ENCODE data around the gene LMO7. TPM values are rescaled to one million over a fixed set of nuclear protein-coding genes. Genes with fewer than 3 reads are reported as not detected.
A peak's percentile ranks its signal among the peaks of the same experiment; 100 is the strongest.

LMO7 gene
- total RNA-seq, 1 experiment from 2014 or later = 102 TPM

DNA sequence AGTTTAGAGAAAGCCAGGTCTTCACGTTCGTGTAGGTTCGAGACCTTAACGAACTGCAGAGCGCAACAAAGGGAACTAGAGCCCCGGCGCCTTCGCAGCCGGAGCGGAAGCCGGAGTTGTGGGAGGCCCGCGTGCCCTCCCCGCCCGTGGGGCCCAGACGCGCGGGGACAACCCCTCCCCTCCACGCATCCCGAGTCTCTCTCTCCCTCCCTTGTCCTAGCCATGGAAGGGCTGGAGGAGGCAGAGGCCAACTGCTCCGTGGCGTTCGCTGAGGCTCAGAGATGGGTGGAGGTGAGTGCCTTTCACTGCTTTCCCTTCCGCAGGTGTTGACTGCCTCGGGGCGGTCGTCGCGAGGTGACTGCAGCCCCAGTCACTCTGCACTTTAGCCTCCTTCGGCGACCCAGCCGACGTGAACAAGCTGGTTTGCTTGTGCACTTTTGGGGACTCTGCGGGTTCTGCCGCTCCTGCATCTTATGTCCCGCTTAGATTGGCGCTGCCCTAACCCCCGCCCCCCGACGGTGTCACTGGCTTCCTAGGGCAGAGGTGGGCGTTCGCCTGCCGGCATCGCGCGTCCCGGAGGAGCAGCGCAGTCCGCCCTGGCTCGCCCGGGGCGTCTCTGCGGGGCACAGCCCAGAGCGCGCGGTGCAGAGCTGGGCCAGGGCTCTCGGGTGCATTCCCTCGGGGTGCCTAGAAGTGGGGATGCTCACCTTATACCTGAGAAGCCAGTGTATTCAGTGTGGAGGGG is 478 bp downstream of the LMO7 start:
- H3K27me3 ChIP-seq = no peaks in the 10 kb centered on the region
- no peaks in the 10 kb centered on the region for H3K9me3 ChIP-seq (replicated peaks)
- H3K36me3 ChIP-seq = no peaks in the 10 kb centered on the region
- no peaks in the 10 kb centered on the region for H3K4me1 ChIP-seq
- no peak overlapping the region for H3K27ac ChIP-seq
- peak overlapping the region; percentile 56 for H3K4me3 ChIP-seq
- peak; percentile 19 to 34 for DNase-seq

- H3K9me3 ChIP-seq (replicated peaks) = no peaks in the 10 kb centered on the region
- no peaks in the 10 kb centered on the region for H3K4me1 ChIP-seq
- peak in 1 of 2 experiments; percentile 35 for DNase-seq
- H3K36me3 ChIP-seq = no peaks in the 10 kb centered on the region
- H3K27me3 ChIP-seq = no peaks in the 10 kb centered on the region
- H3K4me3 ChIP-seq = peak overlapping the region; percentile 56
- H3K27ac ChIP-seq = peak overlapping the region; percentile 26
These were observed 1.1 kb downstream of the LMO7 start for GRCh38 chr13:75637181-75637750.

DNA sequence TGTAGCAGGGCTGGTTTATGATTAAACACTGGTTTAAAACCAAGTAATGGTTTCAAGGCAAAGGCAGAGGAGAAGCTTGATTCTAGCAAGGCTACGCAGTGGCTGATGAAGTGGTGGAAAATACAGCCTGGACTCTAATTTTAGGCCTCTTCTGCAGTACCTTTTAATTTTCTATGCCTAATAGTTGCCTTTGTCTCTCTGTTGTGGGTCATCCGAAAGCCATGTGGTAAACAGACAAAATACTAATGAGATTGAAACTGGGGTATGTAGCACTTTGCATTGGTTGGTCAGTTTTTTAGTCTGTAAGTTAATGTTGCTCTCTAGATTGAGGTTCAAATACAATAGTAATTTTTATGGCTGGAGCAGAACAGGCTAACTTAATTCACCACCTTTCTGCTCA is 3.3 kb downstream of the LMO7 start:
- no peaks in the 10 kb centered on the region for H3K9me3 ChIP-seq (replicated peaks)
- H3K36me3 ChIP-seq = no peaks in the 10 kb centered on the region
- H3K27ac ChIP-seq = no peak overlapping the region
- no peak overlapping the region for H3K4me3 ChIP-seq
- H3K4me1 ChIP-seq = no peaks in the 10 kb centered on the region
- DNase-seq = no peak
- H3K27me3 ChIP-seq = no peaks in the 10 kb centered on the region

DNA sequence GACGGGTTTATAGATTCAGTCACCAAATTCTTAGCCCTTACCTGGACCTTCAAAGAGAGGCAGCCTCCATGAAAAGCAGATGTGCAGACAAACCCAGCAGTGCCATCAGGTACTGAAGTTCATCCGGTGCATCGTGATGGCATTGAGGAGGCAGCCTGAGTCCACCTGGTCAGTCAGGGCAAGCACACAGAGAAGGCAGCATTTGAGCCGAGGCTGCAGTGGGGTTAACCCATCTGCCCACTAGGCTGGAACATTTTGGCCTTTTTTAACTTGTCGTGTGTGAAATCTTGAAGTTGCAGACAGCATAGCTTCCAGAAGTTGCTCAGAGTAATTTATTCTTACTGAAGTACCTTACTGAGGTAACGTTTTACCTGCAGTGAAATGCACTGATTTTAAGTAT is 4.9 kb downstream of the LMO7 start:
- H3K27me3 ChIP-seq = no peaks in the 10 kb centered on the region
- no peaks in the 10 kb centered on the region for H3K36me3 ChIP-seq
- no peak for DNase-seq
- H3K9me3 ChIP-seq (replicated peaks) = no peaks in the 10 kb centered on the region
- no peak overlapping the region for H3K4me3 ChIP-seq
- H3K4me1 ChIP-seq = no peaks in the 10 kb centered on the region
- no peak overlapping the region for H3K27ac ChIP-seq

DNA sequence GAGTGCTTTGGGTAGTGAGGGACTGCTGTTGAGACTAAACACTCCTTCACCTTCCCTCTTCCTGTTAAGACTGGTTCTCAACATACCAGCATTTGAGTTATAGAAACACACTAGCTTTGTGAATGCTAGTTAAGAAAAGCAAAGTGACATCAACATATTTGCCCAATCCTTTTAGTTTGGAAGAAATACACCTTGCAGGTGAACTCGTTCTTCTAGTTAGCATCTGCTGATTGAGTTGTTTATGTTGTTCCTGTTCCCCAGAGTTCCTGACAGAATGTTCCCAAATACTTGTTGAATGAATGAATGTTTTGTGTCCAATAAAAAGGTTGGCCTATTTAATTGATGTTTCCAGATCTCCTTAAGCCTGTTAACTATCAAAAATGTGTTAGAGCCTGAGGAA is 7.1 kb downstream of the LMO7 start:
- Histone ChIP-seq H3K9me3 (replicated peaks) (no peaks in the 10 kb centered on the region), H3K36me3 (no peaks in the 10 kb centered on the region), H3K27me3 (no peaks in the 10 kb centered on the region), H3K4me3 (no peak overlapping the region), H3K4me1 (no peaks in the 10 kb centered on the region), H3K27ac (no peak overlapping the region)
- DNase-seq = no peak

DNA sequence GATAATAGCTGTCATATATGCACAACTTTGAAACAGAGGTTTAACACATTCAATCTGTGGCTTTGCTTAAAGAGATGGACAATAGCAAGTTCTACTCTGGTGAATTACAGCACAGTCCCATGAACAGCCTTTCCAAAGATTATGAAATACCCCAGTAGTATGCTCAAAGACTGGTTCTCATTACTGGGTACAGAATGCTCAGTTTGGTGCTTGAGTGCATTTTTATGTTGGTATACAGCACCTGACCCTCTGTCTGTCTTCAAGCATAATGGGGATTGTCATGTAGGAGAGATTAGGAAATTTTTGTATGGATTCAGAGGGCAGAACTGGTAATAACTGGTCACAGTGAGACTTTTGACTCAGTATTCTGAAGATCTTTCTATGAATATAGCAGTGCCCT is 7.6 kb downstream of the LMO7 start:
- DNase-seq = no peak
- no peak overlapping the region for H3K27ac ChIP-seq
- no peaks in the 10 kb centered on the region for H3K36me3 ChIP-seq
- H3K4me1 ChIP-seq = no peaks in the 10 kb centered on the region
- no peaks in the 10 kb centered on the region for H3K9me3 ChIP-seq (replicated peaks)
- no peaks in the 10 kb centered on the region for H3K27me3 ChIP-seq
- no peak overlapping the region for H3K4me3 ChIP-seq

DNA sequence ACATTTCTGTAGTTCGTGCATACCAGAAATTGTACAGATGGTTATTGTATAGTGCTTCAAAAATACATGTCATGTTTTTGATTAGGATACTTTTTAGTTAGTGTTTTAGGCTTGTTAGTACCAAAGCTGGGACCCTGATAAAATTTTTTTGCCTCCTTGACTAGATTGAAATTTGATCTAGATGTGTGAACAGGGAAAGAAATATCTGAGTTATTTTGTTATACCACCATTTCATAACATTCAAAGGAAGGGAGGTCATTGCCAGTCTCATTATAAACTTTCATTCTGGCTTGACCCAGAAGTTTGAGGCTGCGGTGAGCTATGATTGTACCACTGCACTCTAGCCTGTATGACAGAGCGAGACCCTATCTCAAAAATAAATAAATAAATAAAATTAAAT is 9.0 kb downstream of the LMO7 start:
- H3K27ac ChIP-seq = no peak overlapping the region

GRCh38 chr13:75647126-75647784 is 11.1 kb downstream of the LMO7 start:
- Histone ChIP-seq H3K4me1 (no peaks in the 10 kb centered on the region), H3K27me3 (no peaks in the 10 kb centered on the region), H3K9me3 (replicated peaks) (no peaks in the 10 kb centered on the region), H3K4me3 (no peak overlapping the region), H3K27ac (no peak overlapping the region), H3K36me3 (no peaks in the 10 kb centered on the region)
- DNase-seq = no peak

More for the DNA sequence above, 9.0 kb downstream of the LMO7 start:
- Histone ChIP-seq H3K4me3 (no peak overlapping the region), H3K9me3 (replicated peaks) (no peaks in the 10 kb centered on the region), H3K27me3 (no peaks in the 10 kb centered on the region), H3K4me1 (no peaks in the 10 kb centered on the region), H3K36me3 (no peaks in the 10 kb centered on the region)
- DNase-seq = no peak

DNA sequence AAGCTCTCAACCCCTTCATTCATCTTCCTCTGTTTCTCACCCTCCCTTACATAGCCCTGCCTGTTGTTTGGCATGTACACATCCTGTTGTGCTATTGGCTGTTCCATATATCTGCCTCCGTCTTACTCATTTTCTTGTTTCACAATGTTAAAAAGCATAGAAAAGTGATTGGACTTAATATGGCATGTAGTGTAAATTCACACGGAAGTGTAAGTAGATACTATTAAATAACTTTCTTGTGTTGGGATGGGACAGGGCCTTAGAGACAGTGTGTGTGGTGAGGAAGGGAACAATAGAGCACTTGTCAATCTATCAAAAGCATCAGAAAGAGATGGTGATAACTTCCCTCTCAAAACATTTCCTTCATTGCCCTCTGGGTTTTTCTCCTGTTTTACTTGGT is 12.3 kb downstream of the LMO7 start:
- Histone ChIP-seq H3K27me3 (no peaks in the 10 kb centered on the region), H3K9me3 (replicated peaks) (no peaks in the 10 kb centered on the region), H3K27ac (no peak overlapping the region), H3K4me3 (no peak overlapping the region), H3K36me3 (no peaks in the 10 kb centered on the region), H3K4me1 (no peaks in the 10 kb centered on the region)
- no peak for DNase-seq

GRCh38 chr13:75651013-75651412 is 14.9 kb downstream of the LMO7 start:
- no peak overlapping the region for H3K4me3 ChIP-seq
- H3K4me1 ChIP-seq = no peaks in the 10 kb centered on the region
- DNase-seq = no peak
- no peaks in the 10 kb centered on the region for H3K27me3 ChIP-seq
- H3K9me3 ChIP-seq (replicated peaks) = no peaks in the 10 kb centered on the region
- H3K36me3 ChIP-seq = no peaks in the 10 kb centered on the region
- H3K27ac ChIP-seq = no peak overlapping the region

GRCh38 chr13:75652726-75653125 is 16.6 kb downstream of the LMO7 start:
- Histone ChIP-seq H3K27me3 (no peaks in the 10 kb centered on the region), H3K9me3 (replicated peaks) (no peaks in the 10 kb centered on the region), H3K36me3 (no peaks in the 10 kb centered on the region), H3K27ac (no peak overlapping the region), H3K4me1 (no peaks in the 10 kb centered on the region), H3K4me3 (no peak overlapping the region)
- no peak for DNase-seq

- no peaks in the 10 kb centered on the region for H3K9me3 ChIP-seq (replicated peaks)
- DNase-seq = no peak
- H3K27me3 ChIP-seq = no peaks in the 10 kb centered on the region
- H3K4me1 ChIP-seq = peaks cover 3% of the 10 kb centered on the region; the same call in 1 of the 2 replicates
- no peak overlapping the region for H3K4me3 ChIP-seq
- no peaks in the 10 kb centered on the region for H3K36me3 ChIP-seq
- H3K27ac ChIP-seq = no peak overlapping the region
These were observed 20.4 kb downstream of the LMO7 start for GRCh38 chr13:75656425-75656989.

- Histone ChIP-seq H3K4me1 (peaks cover 3% of the 10 kb centered on the region; the same call in 1 of the 2 replicates), H3K27ac (no peak overlapping the region), H3K9me3 (replicated peaks) (no peaks in the 10 kb centered on the region), H3K27me3 (no peaks in the 10 kb centered on the region), H3K36me3 (no peaks in the 10 kb centered on the region), H3K4me3 (no peak overlapping the region)
- no peak for DNase-seq
These were observed 21.0 kb downstream of the LMO7 start for GRCh38 chr13:75657111-75657510.

- Histone ChIP-seq H3K36me3 (no peaks in the 10 kb centered on the region), H3K27ac (no peak overlapping the region), H3K9me3 (replicated peaks) (no peaks in the 10 kb centered on the region), H3K4me3 (no peak overlapping the region), H3K4me1 (peaks cover 3% of the 10 kb centered on the region; the same call in 1 of the 2 replicates), H3K27me3 (no peaks in the 10 kb centered on the region)
- DNase-seq = no peak
These were observed 24.6 kb downstream of the LMO7 start for GRCh38 chr13:75660694-75661093.

GRCh38 chr13:75661443-75661842 is 25.3 kb downstream of the LMO7 start:
- H3K4me1 ChIP-seq = peaks cover 3% of the 10 kb centered on the region; the same call in 1 of the 2 replicates
- H3K36me3 ChIP-seq = no peaks in the 10 kb centered on the region
- no peaks in the 10 kb centered on the region for H3K27me3 ChIP-seq
- H3K4me3 ChIP-seq = no peak overlapping the region
- no peaks in the 10 kb centered on the region for H3K9me3 ChIP-seq (replicated peaks)
- peak in 1 of 2 experiments; percentile 14 for DNase-seq
- no peak overlapping the region for H3K27ac ChIP-seq

Measured in SJCRH30 (cell line).